ENCODE results near the gene RAB40C.

DNA sequence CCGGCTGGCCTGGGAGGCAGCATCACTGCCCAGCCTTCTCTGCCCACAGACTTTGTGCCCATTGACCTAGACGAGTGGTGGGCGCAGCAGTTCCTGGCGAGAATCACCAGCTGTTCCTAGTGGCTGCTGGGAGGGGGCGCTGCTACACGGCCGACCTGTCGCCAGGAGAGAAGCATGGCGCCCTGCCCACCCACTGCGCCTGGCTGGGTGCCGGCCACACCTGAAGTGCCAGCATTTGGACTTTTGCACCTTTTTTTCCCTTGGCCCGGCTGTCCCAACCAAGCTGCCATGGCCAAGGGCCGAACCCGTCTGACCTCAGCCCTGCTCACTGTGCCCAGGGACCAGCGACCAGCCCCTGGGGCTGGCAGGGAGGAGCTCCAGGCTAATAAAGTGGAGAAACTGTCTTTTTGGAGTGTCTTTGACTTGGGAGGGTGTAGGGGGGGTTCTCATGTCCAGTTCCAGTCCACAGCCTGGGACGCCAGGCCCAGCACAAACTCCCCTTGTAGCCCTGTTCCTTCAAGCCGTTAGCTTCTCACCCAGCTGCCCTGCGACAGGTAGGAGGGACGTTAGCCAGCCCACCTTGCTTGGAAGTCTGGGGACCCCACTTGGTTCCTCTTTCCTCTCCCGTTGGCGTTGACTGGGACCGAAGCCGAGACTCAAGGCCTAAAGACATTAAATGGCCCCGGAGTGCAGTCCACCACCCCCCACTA lies 58.4 kb downstream of the RAB40C start:
- TF ChIP-seq JUN (IDR thresholded peaks at IDR 0.05) (no peak), EHMT2 (IDR thresholded peaks at IDR 0.05; ENCODE audit: low read depth) (no peak), CBX2 (IDR thresholded peaks at IDR 0.05; ENCODE audit: borderline replicate concordance, low read depth) (no peak), POLR2A (IDR thresholded peaks at IDR 0.05; ENCODE audit: low read length) (no peak)

Data from A549 (cell line).